HG02870 (cell line): ENCODE results near the gene EARS2.
"Not testable (repeated sequence)": the region's sequence is repeated elsewhere in the genome, so short reads cannot be mapped to it uniquely, and the experiment has no call there.

Experiments used
- ATAC-seq: cut with Tn5 transposase; IDR thresholded peaks from one replicate; pipeline ENCODE4 v1.9.1; 2021; ENCODE audit warnings: mild to moderate bottlenecking, moderate library complexity; ENCODE audit not compliant: unreplicated experiment

The EARS2 gene

GRCh38 chr16:23485257-23485614 is 71.9 kb downstream of the EARS2 start:
- no peak for ATAC-seq

- no peak for ATAC-seq
Observed at GRCh38 chr16:23484510-23485256, 72.5 kb downstream of the EARS2 start.

- not testable (repeated sequence) for ATAC-seq
Observed at GRCh38 chr16:23483492-23483891, 73.7 kb downstream of the EARS2 start.

- no peak for ATAC-seq
Observed at GRCh38 chr16:23482778-23483177, 74.4 kb downstream of the EARS2 start.

GRCh38 chr16:23480257-23480656 is 76.9 kb downstream of the EARS2 start:
- no peak for ATAC-seq

- ATAC-seq = no peak
Observed at GRCh38 chr16:23479138-23479537, 78.0 kb downstream of the EARS2 start.

DNA sequence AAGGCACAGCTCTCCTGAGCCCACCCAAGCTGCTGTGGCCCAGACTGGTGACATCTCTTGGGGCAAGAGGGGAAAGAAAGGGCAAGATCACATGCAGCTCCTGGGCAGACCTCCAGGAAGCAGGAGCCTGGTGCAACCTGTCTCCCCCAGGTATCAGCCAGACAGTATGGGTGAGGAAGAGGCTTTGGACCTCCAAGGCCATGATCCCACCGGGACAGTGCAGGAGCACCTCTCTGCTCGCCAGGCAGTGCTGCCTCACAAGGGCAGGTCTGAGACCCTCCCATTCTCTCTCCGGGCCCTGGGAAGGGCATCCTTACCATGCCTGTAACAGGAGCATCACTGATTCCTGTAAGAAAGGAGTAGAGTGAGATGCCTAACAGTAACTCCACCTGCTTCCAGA is 78.6 kb downstream of the EARS2 start:
- ATAC-seq = no peak

- no peak for ATAC-seq
Observed at GRCh38 chr16:23476289-23476688, 80.9 kb downstream of the EARS2 start.
